Measurements from ENCODE around the gene SCN10A. TPM values are rescaled to one million over a fixed set of nuclear protein-coding genes. Genes with fewer than 3 reads are reported as not detected.

Gene SCN10A
- total and polyA plus RNA-seq, 2 of the 13 experiments (the other 11 are each of a cell fraction or from before 2014, with no cell fraction given): not detected

GRCh38 chr3:38805765-38806386, 10.1 kb downstream of the SCN10A start (continued):
- no peak for TF ChIP-seq HNRNPUL1 (IDR thresholded peaks at IDR 0.05; ENCODE audit: low read depth, low read length)
- TF ChIP-seq DR1 (CRISPR knock-in tag; IDR thresholded peaks at IDR 0.05): peak; percentile 31; the same call in 1 of the 2 replicates
- TF ChIP-seq, protein P1, sequence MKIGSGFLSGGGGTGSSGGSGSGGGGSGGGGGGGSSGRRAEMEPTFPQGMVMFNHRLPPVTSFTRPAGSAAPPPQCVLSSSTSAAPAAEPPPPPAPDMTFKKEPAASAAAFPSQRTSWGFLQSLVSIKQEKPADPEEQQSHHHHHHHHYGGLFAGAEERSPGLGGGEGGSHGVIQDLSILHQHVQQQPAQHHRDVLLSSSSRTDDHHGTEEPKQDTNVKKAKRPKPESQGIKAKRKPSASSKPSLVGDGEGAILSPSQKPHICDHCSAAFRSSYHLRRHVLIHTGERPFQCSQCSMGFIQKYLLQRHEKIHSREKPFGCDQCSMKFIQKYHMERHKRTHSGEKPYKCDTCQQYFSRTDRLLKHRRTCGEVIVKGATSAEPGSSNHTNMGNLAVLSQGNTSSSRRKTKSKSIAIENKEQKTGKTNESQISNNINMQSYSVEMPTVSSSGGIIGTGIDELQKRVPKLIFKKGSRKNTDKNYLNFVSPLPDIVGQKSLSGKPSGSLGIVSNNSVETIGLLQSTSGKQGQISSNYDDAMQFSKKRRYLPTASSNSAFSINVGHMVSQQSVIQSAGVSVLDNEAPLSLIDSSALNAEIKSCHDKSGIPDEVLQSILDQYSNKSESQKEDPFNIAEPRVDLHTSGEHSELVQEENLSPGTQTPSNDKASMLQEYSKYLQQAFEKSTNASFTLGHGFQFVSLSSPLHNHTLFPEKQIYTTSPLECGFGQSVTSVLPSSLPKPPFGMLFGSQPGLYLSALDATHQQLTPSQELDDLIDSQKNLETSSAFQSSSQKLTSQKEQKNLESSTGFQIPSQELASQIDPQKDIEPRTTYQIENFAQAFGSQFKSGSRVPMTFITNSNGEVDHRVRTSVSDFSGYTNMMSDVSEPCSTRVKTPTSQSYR (CRISPR knock-in tag; IDR thresholded peaks at IDR 0.05; ENCODE audit: borderline replicate concordance): peak; percentile 80; the same call in 1 of the 2 replicates
- peak; percentile 94 for TF ChIP-seq ZNF543 (CRISPR knock-in tag; IDR thresholded peaks at IDR 0.05)
- TF ChIP-seq JARID2 (CRISPR knock-in tag; IDR thresholded peaks at IDR 0.05; ENCODE audit: insufficient replicate concordance): peak; percentile 99
- TF ChIP-seq, protein P2, sequence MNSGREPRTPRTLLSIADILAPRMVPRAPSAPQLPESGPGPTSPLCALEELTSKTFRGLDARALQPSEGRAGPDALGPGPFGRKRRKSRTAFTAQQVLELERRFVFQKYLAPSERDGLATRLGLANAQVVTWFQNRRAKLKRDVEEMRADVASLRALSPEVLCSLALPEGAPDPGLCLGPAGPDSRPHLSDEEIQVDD (CRISPR knock-in tag; IDR thresholded peaks at IDR 0.05; ENCODE audit: borderline replicate concordance): peak; percentile 91; the same call in 1 of the 2 replicates
- TF ChIP-seq HMG20B (CRISPR knock-in tag; conservative IDR thresholded peaks at IDR 0.05): peak; percentile 97
- no peak for TF ChIP-seq SIN3B (IDR thresholded peaks at IDR 0.05; ENCODE audit: low read length)
- TF ChIP-seq FOXM1 (CRISPR knock-in tag; IDR thresholded peaks at IDR 0.05): peak; percentile 93; the same call in 1 of the 2 replicates
- TF ChIP-seq, protein P3, sequence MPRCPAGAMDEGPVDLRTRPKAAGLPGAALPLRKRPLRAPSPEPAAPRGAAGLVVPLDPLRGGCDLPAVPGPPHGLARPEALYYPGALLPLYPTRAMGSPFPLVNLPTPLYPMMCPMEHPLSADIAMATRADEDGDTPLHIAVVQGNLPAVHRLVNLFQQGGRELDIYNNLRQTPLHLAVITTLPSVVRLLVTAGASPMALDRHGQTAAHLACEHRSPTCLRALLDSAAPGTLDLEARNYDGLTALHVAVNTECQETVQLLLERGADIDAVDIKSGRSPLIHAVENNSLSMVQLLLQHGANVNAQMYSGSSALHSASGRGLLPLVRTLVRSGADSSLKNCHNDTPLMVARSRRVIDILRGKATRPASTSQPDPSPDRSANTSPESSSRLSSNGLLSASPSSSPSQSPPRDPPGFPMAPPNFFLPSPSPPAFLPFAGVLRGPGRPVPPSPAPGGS (CRISPR knock-in tag; IDR thresholded peaks at IDR 0.05): peak; percentile 86; the same call in 1 of the 2 replicates
- TF ChIP-seq ZNF441 (CRISPR knock-in tag; IDR thresholded peaks at IDR 0.05; ENCODE audit: borderline replicate concordance): peak; percentile 99
- no peak for TF ChIP-seq MAZ (IDR thresholded peaks at IDR 0.05; ENCODE audit: borderline replicate concordance, low read depth, low read length)
- TF ChIP-seq MAZ (CRISPR knock-in tag; IDR thresholded peaks at IDR 0.05; ENCODE audit: low read depth): peak; percentile 83
- peak; percentile 100 for TF ChIP-seq ZSCAN9 (CRISPR knock-in tag; IDR thresholded peaks at IDR 0.05; ENCODE audit: borderline replicate concordance)
- peak; percentile 98 to 100 for TF ChIP-seq REST (IDR thresholded peaks at IDR 0.05; ENCODE audit: borderline replicate concordance in 1 of 2, low read depth in 1 of 2, low read length in 2 of 2)
- no peak for TF ChIP-seq ATF1 (CRISPR knock-in tag; IDR thresholded peaks at IDR 0.05)
- TF ChIP-seq, protein P4, sequence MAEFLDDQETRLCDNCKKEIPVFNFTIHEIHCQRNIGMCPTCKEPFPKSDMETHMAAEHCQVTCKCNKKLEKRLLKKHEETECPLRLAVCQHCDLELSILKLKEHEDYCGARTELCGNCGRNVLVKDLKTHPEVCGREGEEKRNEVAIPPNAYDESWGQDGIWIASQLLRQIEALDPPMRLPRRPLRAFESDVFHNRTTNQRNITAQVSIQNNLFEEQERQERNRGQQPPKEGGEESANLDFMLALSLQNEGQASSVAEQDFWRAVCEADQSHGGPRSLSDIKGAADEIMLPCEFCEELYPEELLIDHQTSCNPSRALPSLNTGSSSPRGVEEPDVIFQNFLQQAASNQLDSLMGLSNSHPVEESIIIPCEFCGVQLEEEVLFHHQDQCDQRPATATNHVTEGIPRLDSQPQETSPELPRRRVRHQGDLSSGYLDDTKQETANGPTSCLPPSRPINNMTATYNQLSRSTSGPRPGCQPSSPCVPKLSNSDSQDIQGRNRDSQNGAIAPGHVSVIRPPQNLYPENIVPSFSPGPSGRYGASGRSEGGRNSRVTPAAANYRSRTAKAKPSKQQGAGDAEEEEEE (CRISPR knock-in tag; IDR thresholded peaks at IDR 0.05; ENCODE audit: borderline replicate concordance): peak; percentile 95
- TF ChIP-seq ZNF747 (CRISPR knock-in tag; IDR thresholded peaks at IDR 0.05; ENCODE audit: borderline replicate concordance): 0 out of 2 replicates have a peak, but pooled peaks have one; percentile 58
- TF ChIP-seq FOXK2 (IDR thresholded peaks at IDR 0.05): no peak
- TF ChIP-seq ZMYM2 (CRISPR knock-in tag; IDR thresholded peaks at IDR 0.05): 0 out of 2 replicates have a peak, but pooled peaks have one; percentile 34

All from HepG2 (cell line).